8988T (cell line): ENCODE results near the gene DUS2.
"Not testable (repeated sequence)": the region's sequence is repeated elsewhere in the genome, so short reads cannot be mapped to it uniquely, and the experiment has no call there.

ENCODE experiments used
- DNase-seq: peaks from one replicate; pipeline ENCODE4 v3.0.0; 2011

The DUS2 gene

GRCh38 chr16:68078701-68079375, 55.8 kb downstream of the DUS2 start:
- no peak for DNase-seq

GRCh38 chr16:68079376-68079625, 56.2 kb downstream of the DUS2 start:
- no peak for DNase-seq

- no peak for DNase-seq
Measured at GRCh38 chr16:68079626-68080344, 56.7 kb downstream of the DUS2 start.

- DNase-seq: no peak
Measured at GRCh38 chr16:68081861-68082628, 59.0 kb downstream of the DUS2 start.

- no peak for DNase-seq
Measured at GRCh38 chr16:68082629-68083238, 59.6 kb downstream of the DUS2 start.

GRCh38 chr16:68083239-68083781, 60.2 kb downstream of the DUS2 start:
- no peak for DNase-seq

GRCh38 chr16:68083861-68084503, 60.9 kb downstream of the DUS2 start:
- no peak for DNase-seq

- DNase-seq: no peak
Measured at GRCh38 chr16:68084504-68085258, 61.6 kb downstream of the DUS2 start.

- peak; percentile 95 for DNase-seq
Measured at GRCh38 chr16:68085259-68086071, 62.4 kb downstream of the DUS2 start, which contains the start of gene NFATC3. Gene NFATC3, plus strand, starts transcription at chr16:68085370. Its CDS starts 312 bp downstream, at chr16:68085682.

GRCh38 chr16:68086336-68086841, 63.3 kb downstream of the DUS2 start:
- no peak for DNase-seq

- no peak for DNase-seq
Measured at GRCh38 chr16:68086860-68087268, 63.8 kb downstream of the DUS2 start.

- no peak for DNase-seq
Measured at GRCh38 chr16:68087688-68088087, 64.6 kb downstream of the DUS2 start.

- no peak for DNase-seq
Measured at GRCh38 chr16:68088130-68088972, 65.3 kb downstream of the DUS2 start.

- no peak for DNase-seq
Measured at GRCh38 chr16:68089067-68089466, 66.0 kb downstream of the DUS2 start.

GRCh38 chr16:68090130-68090529, 67.0 kb downstream of the DUS2 start:
- DNase-seq: no peak

GRCh38 chr16:68090533-68090932, 67.4 kb downstream of the DUS2 start:
- DNase-seq: no peak

GRCh38 chr16:68091380-68092261, 68.5 kb downstream of the DUS2 start:
- no peak for DNase-seq

GRCh38 chr16:68092275-68092674, 69.2 kb downstream of the DUS2 start:
- DNase-seq: not testable (repeated sequence)
